OCI-LY7 (cell line): Measurements from ENCODE around the gene ATP1A3. TPM values are rescaled to one million over a fixed set of nuclear protein-coding genes. Genes with fewer than 3 reads are reported as not detected.
A peak's percentile ranks its signal among the peaks of the same experiment; 100 is the strongest.

Experiments
- BruUV-seq: library from RNA; stranded (reverse); fragments of 400-500 nt; replicated peaks from 2 replicates; lab custom pipeline; 2021; lab: Mats Ljungman, UMichigan
- CTCF ChIA-PET: fragments of 300-600 bp; sonication (Branson Sonifier 250); formaldehyde crosslinking; loops from one replicate; lab custom pipeline; 2022; ENCODE audit warnings: antibody characterized with exemption; ENCODE audit not compliant: unreplicated experiment; lab: Charles Lee
- POLR2A ChIA-PET: fragments of 300-600 bp; sonication (Branson Sonifier 250); formaldehyde crosslinking; loops from one replicate; lab custom pipeline; 2022; ENCODE audit warnings: antibody characterized with exemption; lab: Charles Lee
- DNase-seq: peaks from one replicate; pipeline ENCODE4 v3.0.0-alpha.2; 2015; ENCODE audit warnings: low spot score
- H2AFZ ChIP-seq: fragments of 200-600 bp; sonication (generic), shearing (Covaris generic); 2 replicates; pipeline ENCODE4 v1.6.1; 2014; ENCODE audit warnings: mild to moderate bottlenecking, antibody characterized with exemption, low read length, moderate library complexity
- H3K27ac ChIP-seq: fragments of 200-600 bp; sonication (generic); 2 replicates; pipeline ENCODE4 v1.5.1; 2014; ENCODE audit warnings: mixed run types, low read depth, mild to moderate bottlenecking, moderate library complexity, low read length, inconsistent platforms; ENCODE audit not compliant: poor library complexity, severe bottlenecking
- H3K36me3 ChIP-seq: fragments of 200-600 bp; sonication (generic); 2 replicates; pipeline ENCODE4 v1.6.1; 2014; ENCODE audit warnings: mild to moderate bottlenecking, antibody characterized with exemption, low read length, moderate library complexity, mixed read lengths; ENCODE audit not compliant: insufficient read depth
- H3K4me1 ChIP-seq: fragments of 200-600 bp; sonication (generic); 2 replicates; pipeline ENCODE4 v1.5.1; 2014; ENCODE audit warnings: mild to moderate bottlenecking, low read length; ENCODE audit not compliant: insufficient read depth, poor library complexity, severe bottlenecking
- H3K4me2 ChIP-seq: fragments of 200-600 bp; sonication (generic); 2 replicates; pipeline ENCODE4 v1.6.1; 2014; ENCODE audit warnings: mild to moderate bottlenecking, low read length
- H3K4me3 ChIP-seq: fragments of 200-600 bp; sonication (generic); 2 replicates; pipeline ENCODE4 v1.5.1; 2014; ENCODE audit warnings: mild to moderate bottlenecking, low read depth, low read length; ENCODE audit not compliant: poor library complexity, severe bottlenecking
- H3K79me2 ChIP-seq: fragments of 200-600 bp; sonication (generic); 2 replicates; pipeline ENCODE4 v1.6.1; 2016; ENCODE audit warnings: low read depth, mild to moderate bottlenecking, low read length, moderate library complexity, mixed read lengths; ENCODE audit not compliant: insufficient read depth
- H3K9me2 ChIP-seq: fragments of 200-600 bp; sonication (generic); 2 replicates; pipeline ENCODE4 v1.6.1; 2016; ENCODE audit warnings: mild to moderate bottlenecking, low read length, mixed read lengths; ENCODE audit not compliant: insufficient read depth
- H3K9me3 ChIP-seq: fragments of 200-600 bp; sonication (generic); 2 replicates; pipeline ENCODE4 v1.6.1; 2014; ENCODE audit warnings: mild to moderate bottlenecking, mixed run types, low read length, mixed read lengths
- H4K20me1 ChIP-seq: fragments of 200-600 bp; sonication (generic); 2 replicates; pipeline ENCODE4 v1.6.1; 2014; ENCODE audit warnings: mild to moderate bottlenecking, antibody characterized with exemption, low read length, moderate library complexity, mixed read lengths; ENCODE audit not compliant: insufficient read depth
- CTCF ChIP-seq: fragments of 200-600 bp; sonication (generic); conservative IDR thresholded peaks from 2 replicates; pipeline ENCODE4 v1.5.1; 2014; ENCODE audit warnings: mild to moderate bottlenecking, antibody characterized with exemption, low read length, moderate library complexity, mixed read lengths
- EZH2phosphoT487 ChIP-seq: fragments of 200-600 bp; sonication (generic); IDR thresholded peaks from 2 replicates; pipeline ENCODE4 v1.6.1; 2018; ENCODE audit warnings: low read depth, borderline replicate concordance, mild to moderate bottlenecking, mixed run types, antibody characterized with exemption, low read length, moderate library complexity, mixed read lengths
- intact Hi-C: fragments of 100-400 bp; cut with micrococcal nuclease; formaldehyde crosslinking; loops from one replicate; pipeline ENCODE4 v1.10.0; 2022; ENCODE audit not compliant: unreplicated experiment
- total RNA-seq, 2 experiments: library from RNA; depleted of rRNA in 1 of 2; stranded (reverse); fragments of >200 nt in 1 of 2; shearing (Covaris generic) in 1 of 2; gene quantifications; 2 replicates each; pipeline ENCODE4 v1.2.3, GENCODE V29; 2014 to 2022

Gene ATP1A3
- total RNA-seq, 2 experiments from 2014 or later: 9.3 to 33.0 TPM

DNA sequence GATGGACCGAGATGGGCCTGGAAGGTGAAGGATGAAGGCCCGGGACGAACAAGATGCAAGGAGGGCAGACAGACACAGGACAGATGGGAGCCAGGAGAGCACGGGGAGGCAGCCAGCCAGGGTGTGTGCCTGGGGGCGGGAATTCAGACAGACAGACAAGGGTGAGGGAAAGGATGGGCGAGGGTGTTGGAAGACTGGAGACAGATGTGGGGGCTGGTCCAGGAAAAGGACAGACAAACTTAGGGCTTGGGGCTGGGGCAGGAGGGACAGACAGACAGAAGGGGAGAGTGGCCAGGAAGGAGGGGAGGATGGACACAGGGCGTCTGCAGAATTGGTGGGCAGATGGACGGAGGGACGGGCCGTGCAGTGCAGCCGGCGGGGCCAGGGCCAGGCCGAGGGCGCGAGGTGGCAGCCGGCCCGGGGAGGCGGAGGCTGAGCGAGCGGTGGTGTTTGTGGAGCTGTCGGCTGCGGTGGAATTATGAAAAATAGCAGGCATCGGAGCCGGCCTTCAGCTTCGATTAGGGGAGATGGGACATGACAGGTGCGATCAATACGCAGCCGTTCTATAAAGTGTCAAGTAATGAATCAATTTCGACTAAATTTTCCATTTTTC lies 61.2 kb downstream of the ATP1A3 start:
- Histone ChIP-seq H3K79me2 (no peaks in the 10 kb centered on the region), H3K4me2 (no peak overlapping the region), H3K4me1 (peaks cover 91% of the 10 kb centered on the region), H3K4me3 (no peak overlapping the region), H4K20me1 (no peaks in the 10 kb centered on the region), H3K9me3 (no peaks in the 10 kb centered on the region), H3K9me2 (no peaks in the 10 kb centered on the region), H3K27ac (no peak overlapping the region), H2AFZ (no peak overlapping the region), H3K36me3 (no peaks in the 10 kb centered on the region)
- no peak for DNase-seq
- intact Hi-C loops: no loop called here
- ChIA-PET POLR2A (no interaction called here), CTCF (no interaction called here)
- no TSS peak for BruUV-seq
- TF ChIP-seq CTCF (no peak), EZH2phosphoT487 (no peak)

DNA sequence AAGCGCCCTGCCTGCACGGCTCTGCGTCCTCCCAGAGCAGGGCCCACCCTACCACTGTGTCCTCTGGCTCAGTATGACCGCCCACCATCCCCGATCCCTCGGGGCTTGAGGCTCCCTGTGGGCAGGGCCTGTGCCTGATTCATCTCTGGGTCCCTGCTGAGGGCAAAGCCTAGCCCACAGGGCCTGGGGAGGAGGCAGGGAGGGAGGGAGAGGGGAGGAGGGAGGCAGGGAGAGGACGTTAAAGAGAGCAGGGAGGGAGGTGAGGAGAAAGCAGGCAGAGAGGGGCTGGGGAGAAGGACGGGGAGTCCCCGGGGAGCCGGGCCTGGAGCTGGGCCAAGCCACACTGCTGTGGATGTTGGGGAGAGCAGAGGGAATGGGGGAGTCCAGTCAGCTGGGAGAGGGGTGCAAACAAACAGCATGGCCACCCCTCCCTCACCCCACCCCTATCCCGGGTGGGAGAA lies 61.7 kb downstream of the ATP1A3 start:
- TF ChIP-seq EZH2phosphoT487 (no peak), CTCF (no peak)
- BruUV-seq: no TSS peak
- H3K9me3 ChIP-seq: no peaks in the 10 kb centered on the region
- no peaks in the 10 kb centered on the region for H3K79me2 ChIP-seq
- no peak overlapping the region for H2AFZ ChIP-seq
- POLR2A ChIA-PET: no interaction called here
- CTCF ChIA-PET: interaction anchor here (1.1 kb wide), 1 partner anchor 14 kb away, joined by 6 read pairs; no protein-coding TSS in a partner anchor
- H3K36me3 ChIP-seq: no peaks in the 10 kb centered on the region
- H3K9me2 ChIP-seq: no peaks in the 10 kb centered on the region
- H3K4me3 ChIP-seq: no peak overlapping the region
- H3K4me2 ChIP-seq: no peak overlapping the region
- H4K20me1 ChIP-seq: no peaks in the 10 kb centered on the region
- intact Hi-C loops: no loop called here
- H3K4me1 ChIP-seq: peaks cover 91% of the 10 kb centered on the region
- H3K27ac ChIP-seq: no peak overlapping the region
- DNase-seq: no peak

DNA sequence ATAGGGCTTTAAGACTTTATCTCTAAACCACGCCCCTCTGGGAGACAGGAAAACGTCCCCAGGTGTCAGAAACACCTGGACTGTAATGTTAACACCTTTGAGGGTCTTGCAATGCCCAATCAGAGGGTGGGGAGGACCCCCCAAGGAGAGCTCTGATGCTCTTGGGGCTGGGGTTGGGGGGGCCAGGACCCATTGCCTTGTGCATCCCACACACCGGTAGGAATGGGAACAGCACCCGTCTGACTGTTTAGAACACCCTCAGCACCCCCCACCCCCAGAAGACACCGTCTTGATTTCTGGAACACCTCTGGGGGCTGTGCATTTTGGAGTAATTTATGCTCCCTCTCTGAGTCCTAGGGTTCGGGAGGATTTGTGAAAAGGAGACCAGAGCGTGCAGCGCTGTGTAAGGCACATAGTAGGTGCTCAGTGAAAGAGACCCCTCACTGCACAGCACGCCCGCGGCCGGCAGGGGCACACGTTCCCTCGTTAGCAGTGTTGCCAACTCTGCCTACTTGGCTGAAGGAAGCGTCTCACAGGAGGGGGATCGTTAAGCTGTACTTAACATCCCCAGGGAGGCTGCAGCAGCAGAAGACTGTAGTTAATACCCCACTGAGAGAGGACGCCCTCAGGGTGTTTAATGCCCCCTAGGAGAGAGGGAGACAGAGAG lies 63.0 kb downstream of the ATP1A3 start:
- POLR2A ChIA-PET: interaction anchor here (2.7 kb wide), 1 partner anchor 15 kb away, joined by 13 read pairs; no protein-coding TSS in a partner anchor
- Histone ChIP-seq H4K20me1 (no peaks in the 10 kb centered on the region), H2AFZ (no peak overlapping the region), H3K79me2 (no peaks in the 10 kb centered on the region), H3K9me2 (no peaks in the 10 kb centered on the region), H3K9me3 (no peaks in the 10 kb centered on the region), H3K4me2 (peak overlapping the region; percentile 98), H3K4me3 (peak overlapping the region; percentile 72), H3K36me3 (no peaks in the 10 kb centered on the region), H3K27ac (peak overlapping the region; percentile 56), H3K4me1 (peaks cover 83% of the 10 kb centered on the region)
- intact Hi-C loops: no loop called here
- no peak for TF ChIP-seq EZH2phosphoT487
- TF ChIP-seq CTCF: peak; percentile 69
- DNase-seq: peak; percentile 58
- BruUV-seq: no TSS peak
- CTCF ChIA-PET: interaction anchor here (0.9 to 1.1 kb wide), 2 partner anchors 14 to 15 kb away, joined by 3 to 6 read pairs; no protein-coding TSS in a partner anchor
